Bronchial epithelial cell (primary cell): ENCODE measurements around the gene IGLON5. TPM values are rescaled to one million over a fixed set of nuclear protein-coding genes. Genes with fewer than 3 reads are reported as not detected.
A peak's percentile ranks its signal among the peaks of the same experiment; 100 is the strongest.

Experiments used
- DNase-seq: peaks from one replicate; pipeline ENCODE4 v3.0.0-alpha.2; 2010; ENCODE audit warnings: low read depth
- FAIRE-seq: peaks from 2 replicates; lab custom pipeline; 2011; peaks lifted over from hg19 to GRCh38; lab: Jason Lieb, UNC
- H3K27me3 ChIP-seq: 2 replicates; pipeline ENCODE4 v1.5.1; 2011; ENCODE audit warnings: low read length; ENCODE audit not compliant: control insufficient read depth, insufficient read depth
- H3K36me3 ChIP-seq: 2 replicates; pipeline ENCODE4 v1.5.1; 2011; ENCODE audit warnings: low read length; ENCODE audit not compliant: control insufficient read depth, insufficient read depth
- H3K4me3 ChIP-seq: 2 replicates; pipeline ENCODE4 v1.5.1; 2011; ENCODE audit warnings: mild to moderate bottlenecking, low read depth, low read length, control low read depth
- total RNA-seq: library from RNA; depleted of rRNA; stranded (reverse); fragments of >200 nt; gene quantifications from 2 replicates; pipeline ENCODE4 v1.2.1, GENCODE V29; 2014
- TF ChIP-seq, protein P1 (sequence below): IDR thresholded peaks from 2 replicates; pipeline ENCODE4 v1.5.1; 2011; ENCODE audit warnings: mild to moderate bottlenecking, moderate library complexity, low read length, control low read depth, inconsistent platforms; ENCODE audit not compliant: insufficient read depth, severe bottlenecking

IGLON5 gene
- total RNA-seq, 1 donor from 2014 or later: not detected

DNA sequence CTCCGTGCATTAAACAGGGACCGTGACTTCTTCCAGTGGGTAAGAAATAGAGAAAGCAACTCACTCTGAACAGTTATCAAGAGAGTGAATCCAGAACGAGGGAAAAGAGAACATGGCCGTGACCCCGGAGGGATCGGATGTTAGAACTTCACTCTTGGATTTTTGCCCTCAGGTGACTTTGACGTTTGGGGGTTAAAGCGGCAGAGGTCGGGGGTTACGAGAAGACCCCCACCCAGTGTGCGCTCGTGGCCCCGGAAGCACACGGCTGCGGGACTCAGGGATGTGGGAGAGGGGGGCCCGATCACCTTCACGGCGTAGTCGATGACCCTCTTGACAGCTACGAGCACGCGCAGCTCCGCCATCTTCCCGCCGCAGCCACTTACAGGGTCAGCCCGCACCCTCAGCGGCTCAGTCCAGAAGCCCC, 54.5 kb downstream of the IGLON5 start, which contains the start of gene ETFB:
Gene ETFB, minus strand, starts transcription at position 424 of the 424 bp plus-strand sequence. Its CDS starts 62 bp downstream, at position 362.
- Histone ChIP-seq H3K27me3 (no peaks in the 10 kb centered on the region), H3K4me3 (peak within 1 kb of the TSS; percentile 58), H3K36me3 (peaks cover 2% of the 10 kb centered on the region)
- DNase-seq: no peak
- no peak for FAIRE-seq
- TF ChIP-seq, protein P1, sequence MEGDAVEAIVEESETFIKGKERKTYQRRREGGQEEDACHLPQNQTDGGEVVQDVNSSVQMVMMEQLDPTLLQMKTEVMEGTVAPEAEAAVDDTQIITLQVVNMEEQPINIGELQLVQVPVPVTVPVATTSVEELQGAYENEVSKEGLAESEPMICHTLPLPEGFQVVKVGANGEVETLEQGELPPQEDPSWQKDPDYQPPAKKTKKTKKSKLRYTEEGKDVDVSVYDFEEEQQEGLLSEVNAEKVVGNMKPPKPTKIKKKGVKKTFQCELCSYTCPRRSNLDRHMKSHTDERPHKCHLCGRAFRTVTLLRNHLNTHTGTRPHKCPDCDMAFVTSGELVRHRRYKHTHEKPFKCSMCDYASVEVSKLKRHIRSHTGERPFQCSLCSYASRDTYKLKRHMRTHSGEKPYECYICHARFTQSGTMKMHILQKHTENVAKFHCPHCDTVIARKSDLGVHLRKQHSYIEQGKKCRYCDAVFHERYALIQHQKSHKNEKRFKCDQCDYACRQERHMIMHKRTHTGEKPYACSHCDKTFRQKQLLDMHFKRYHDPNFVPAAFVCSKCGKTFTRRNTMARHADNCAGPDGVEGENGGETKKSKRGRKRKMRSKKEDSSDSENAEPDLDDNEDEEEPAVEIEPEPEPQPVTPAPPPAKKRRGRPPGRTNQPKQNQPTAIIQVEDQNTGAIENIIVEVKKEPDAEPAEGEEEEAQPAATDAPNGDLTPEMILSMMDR: no peak

GRCh38 chr19:51366389-51367254, 55.2 kb downstream of the IGLON5 start:
- Histone ChIP-seq H3K36me3 (no peaks in the 10 kb centered on the region), H3K27me3 (no peaks in the 10 kb centered on the region), H3K4me3 (peak overlapping the region; percentile 58)
- no peak for FAIRE-seq
- peak; percentile 93 for DNase-seq
- TF ChIP-seq, protein P1: no peak

DNA sequence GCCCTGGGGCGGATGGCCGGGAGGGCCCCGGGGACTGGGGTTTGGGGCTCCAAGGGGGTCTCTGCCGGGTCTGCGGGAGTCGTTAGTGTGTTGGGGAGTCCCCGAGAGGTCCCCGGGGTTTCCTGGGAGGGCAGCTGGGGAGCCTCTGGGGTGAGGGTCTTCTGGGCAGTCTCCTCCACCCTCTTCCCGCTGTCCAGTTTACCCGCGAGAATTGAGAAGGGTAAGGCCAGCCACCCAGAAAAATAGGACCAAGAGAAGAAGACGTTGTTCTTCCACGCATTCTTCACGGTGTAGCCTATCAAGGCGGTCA, 55.8 kb downstream of the IGLON5 start:
- no peaks in the 10 kb centered on the region for H3K27me3 ChIP-seq
- DNase-seq: no peak
- FAIRE-seq: no peak
- H3K36me3 ChIP-seq: no peaks in the 10 kb centered on the region
- TF ChIP-seq, protein P1: no peak
- peak overlapping the region; percentile 58 for H3K4me3 ChIP-seq

DNA sequence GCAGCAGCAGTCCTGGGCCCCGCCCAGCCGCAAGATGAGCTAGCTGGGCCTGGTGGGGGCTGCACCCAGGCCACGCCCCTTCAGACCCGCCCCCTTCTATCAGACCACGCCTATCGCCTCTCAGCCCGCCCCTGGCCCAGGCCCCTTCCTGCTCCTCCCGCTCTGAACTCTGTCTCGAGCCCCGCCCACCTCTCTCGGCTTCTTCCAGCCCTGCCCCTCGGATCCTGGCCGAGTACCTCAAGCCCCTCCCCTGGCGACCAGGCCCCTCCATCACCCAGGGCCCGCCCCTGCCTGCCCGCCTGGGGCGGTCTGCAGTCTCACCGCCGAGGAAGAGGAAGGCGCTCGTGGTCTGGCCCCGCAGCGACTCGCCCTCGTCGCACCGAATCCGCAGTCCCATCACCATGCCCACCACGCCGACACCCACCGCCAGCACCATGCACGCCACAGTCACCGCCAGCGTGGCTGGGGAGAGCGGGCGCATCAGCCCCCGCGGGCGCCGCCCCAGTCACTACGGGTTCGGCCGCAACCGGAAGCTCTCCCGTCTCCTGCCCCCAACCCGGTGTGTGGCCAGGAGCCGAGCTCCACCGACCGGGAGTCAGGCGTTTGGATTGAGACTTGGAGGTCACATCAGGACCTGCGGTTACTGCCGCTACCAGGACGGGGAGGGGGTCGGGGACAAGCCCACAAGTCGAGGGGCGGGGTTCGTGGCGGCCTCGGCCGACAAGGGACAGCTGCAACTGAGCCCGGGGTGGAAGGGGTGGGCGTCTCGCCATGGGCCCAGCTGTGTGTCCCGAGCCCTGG, 56.3 kb downstream of the IGLON5 start:
- no peaks in the 10 kb centered on the region for H3K36me3 ChIP-seq
- H3K4me3 ChIP-seq: peak overlapping the region; percentile 58
- H3K27me3 ChIP-seq: no peaks in the 10 kb centered on the region
- peak; percentile 89 for DNase-seq
- FAIRE-seq: no peak
- TF ChIP-seq, protein P1: no peak

GRCh38 chr19:51368366-51369282, 57.2 kb downstream of the IGLON5 start, which contains the start of gene CLDND2:
Gene CLDND2 (minus strand): TSS chr19:51369003. CDS start chr19:51368577, 426 bp downstream.
- H3K4me3 ChIP-seq: peak within 1 kb of the TSS; percentile 58
- TF ChIP-seq, protein P1: no peak
- FAIRE-seq (no peak), DNase-seq (no peak)
- H3K27me3 ChIP-seq: no peaks in the 10 kb centered on the region
- H3K36me3 ChIP-seq: no peaks in the 10 kb centered on the region
